GM12878 (cell line): ENCODE results near the gene RAB34. TPM values are rescaled to one million over a fixed set of nuclear protein-coding genes. Genes with fewer than 3 reads are reported as not detected.

ENCODE experiments used
- ATAC-seq: fragments of 200-7000 bp; cut with Tn5 transposase; 3 replicates; pipeline ENCODE4 v1.9.1; 2020; ENCODE audit warnings: mild to moderate bottlenecking, moderate library complexity
- BruUV-seq: library from RNA; stranded (reverse); fragments of 400-500 nt; replicated peaks from 2 replicates; lab custom pipeline; 2021; lab: Mats Ljungman, UMichigan
- CTCF ChIA-PET: fragments of 300-600 bp; sonication (Branson Sonifier 250); formaldehyde crosslinking; extraction: SDS; loops from one replicate; lab custom pipeline; 2021; ENCODE audit warnings: inconsistent platforms; lab: Yijun Ruan, JAX
- POLR2A ChIA-PET: fragments of 350-600 bp; formaldehyde crosslinking; extraction: SDS; loops from one replicate; lab custom pipeline; 2021; ENCODE audit warnings: inconsistent platforms; lab: Charles Lee
- RAD21 ChIA-PET: fragments of 300-600 bp; sonication (Branson Sonifier 250); formaldehyde crosslinking; loops from one replicate; lab custom pipeline; 2023; ENCODE audit warnings: antibody characterized with exemption; ENCODE audit not compliant: unreplicated experiment; lab: Charles Lee
- SMC1A ChIA-PET: fragments of 300-600 bp; sonication (Branson Sonifier 250); formaldehyde crosslinking; loops from one replicate; lab custom pipeline; 2023; ENCODE audit not compliant: unreplicated experiment, uncharacterized antibody; lab: Charles Lee
- DNase-seq: peaks from one replicate; pipeline ENCODE4 v3.0.0-alpha.2; 2011; ENCODE audit warnings: low read depth, low spot score
- FAIRE-seq: peaks from 3 replicates; lab custom pipeline; 2011; peaks lifted over from hg19 to GRCh38; lab: Jason Lieb, UNC
- H2AFZ ChIP-seq: 2 replicates; pipeline ENCODE4 v1.6.0; 2011; ENCODE audit warnings: low read depth, low read length, control low read depth; ENCODE audit not compliant: control insufficient read depth
- H3K27ac ChIP-seq: 2 replicates; pipeline ENCODE4 v1.5.1; 2011; ENCODE audit warnings: control low read depth; ENCODE audit not compliant: control insufficient read depth, insufficient read depth
- H3K27me3 ChIP-seq, 2 experiments: replicated peaks in 1 of 2; 2 replicates each; pipeline versions ENCODE4 v1.6.0 to v1.6.1; 2011; ENCODE audit warnings: low read length in 1 of 2; ENCODE audit not compliant: control insufficient read depth in 2 of 2, insufficient read depth in 2 of 2
- H3K36me3 ChIP-seq, 2 experiments: 2 replicates each; pipeline ENCODE4 v1.5.1; 2011; ENCODE audit warnings: low read length in 1 of 2; ENCODE audit not compliant: control insufficient read depth in 2 of 2, insufficient read depth in 2 of 2
- H3K4me1 ChIP-seq: 2 replicates; pipeline ENCODE4 v1.6.1; 2011; ENCODE audit warnings: mild to moderate bottlenecking, low read length, moderate library complexity, mixed read lengths; ENCODE audit not compliant: control insufficient read depth, insufficient read depth
- H3K4me2 ChIP-seq: 2 replicates; pipeline ENCODE4 v1.6.0; 2011; ENCODE audit warnings: control low read depth; ENCODE audit not compliant: control insufficient read depth, insufficient read depth
- H3K4me3 ChIP-seq: fragments of 200-600 bp; sonication (generic); 2 replicates; pipeline ENCODE4 v1.5.1; 2016
- H3K79me2 ChIP-seq: 2 replicates; pipeline ENCODE4 v1.6.0; 2011; ENCODE audit warnings: low read length; ENCODE audit not compliant: control insufficient read depth, insufficient read depth
- H3K9ac ChIP-seq: 2 replicates; pipeline ENCODE4 v1.8.0; 2011; ENCODE audit warnings: low read length, control low read depth, mixed read lengths; ENCODE audit not compliant: control insufficient read depth, insufficient read depth
- H3K9me3 ChIP-seq: replicated peaks from 3 replicates; pipeline ENCODE4 v1.5.1; 2011; ENCODE audit warnings: mild to moderate bottlenecking, low read length; ENCODE audit not compliant: control insufficient read depth, insufficient read depth
- H4K20me1 ChIP-seq: 2 replicates; pipeline ENCODE4 v1.6.0; 2011; ENCODE audit not compliant: control insufficient read depth, insufficient read depth
- HDAC2 ChIP-seq: fragments of 200-600 bp; sonication (generic); IDR thresholded peaks from 2 replicates; pipeline ENCODE4 v1.6.1; 2017
- MEF2A ChIP-seq: IDR thresholded peaks from 2 replicates; pipeline ENCODE4 v1.6.1; 2011; ENCODE audit warnings: low read depth, mild to moderate bottlenecking, low read length, moderate library complexity; ENCODE audit not compliant: insufficient read depth
- MYB ChIP-seq: fragments of 150-350 bp; IDR thresholded peaks from 2 replicates; pipeline ENCODE4 v1.6.1; 2014; ENCODE audit warnings: mild to moderate bottlenecking, low read depth, low read length, borderline replicate concordance
- POLR2AphosphoS2 ChIP-seq: IDR thresholded peaks from 2 replicates; pipeline ENCODE4 v1.6.1; 2011; ENCODE audit warnings: low read depth, mild to moderate bottlenecking, low read length, improper control_type of control experiment, moderate library complexity
- RUNX3 ChIP-seq: IDR thresholded peaks from 2 replicates; pipeline ENCODE4 v1.6.1; 2012; ENCODE audit warnings: low read length, inconsistent platforms
- TCF3 ChIP-seq: IDR thresholded peaks from 2 replicates; pipeline ENCODE4 v1.6.1; 2012; ENCODE audit warnings: low read depth, mild to moderate bottlenecking, low read length, borderline replicate concordance; ENCODE audit not compliant: insufficient read depth
- YY1 ChIP-seq: IDR thresholded peaks from 2 replicates; pipeline ENCODE4 v1.6.1; 2011; ENCODE audit warnings: low read depth, mild to moderate bottlenecking, low read length
- ZSCAN29 ChIP-seq: fragments of 450-650 bp; IDR thresholded peaks from 2 replicates; pipeline ENCODE4 v1.6.1; 2017; ENCODE audit warnings: mild to moderate bottlenecking, moderate library complexity
- ZZZ3 ChIP-seq: IDR thresholded peaks from 2 replicates; pipeline ENCODE4 v1.6.1; 2011; ENCODE audit warnings: low read depth; ENCODE audit not compliant: control insufficient read depth, insufficient read length
- WGBS: methylation state at CpG from one replicate; pipeline ENCODE4 v1.1.6; 2016; ENCODE audit warnings: low lambda C conversion rate; ENCODE audit not compliant: insufficient replicate concordance, insufficient coverage; ENCODE audit errors: missing lambda C conversion rate; 5-methylcytosine and 5-hydroxymethylcytosine counted together
- in situ Hi-C: fragments of 300-500 bp; cut with MboI; formaldehyde crosslinking; loops from 9 replicates; pipeline ENCODE4 v1.14.3; 2018; ENCODE audit warnings: mixed read lengths
- intact Hi-C: fragments of 100-400 bp; cut with micrococcal nuclease; formaldehyde crosslinking; loops from one replicate; pipeline ENCODE4 v1.14.2; 2022; ENCODE audit not compliant: unreplicated experiment
- polyA plus RNA-seq, 11 experiments: library from polyadenylated mRNA; depleted of rRNA in 4 of 11; unstranded in 6 of 11; stranded (reverse) in 5 of 11; fragments of >200 nt; fragmentation: Nextera tagmentation in 4 of 11; fragmentation: Illumina TruSeq in 1 of 11; extraction: Ambion mirVana in 4 of 11; extraction: Trizol in 1 of 11; gene quantifications; 1 replicate in 1 of 11; 2 replicates in 10 of 11; pipeline versions ENCODE4 v1.2.1 to v1.2.3, GENCODE V29; 2011 to 2016; ENCODE audit warnings: inconsistent platforms in 2 of 11, missing spikeins in 2 of 11, low read depth in 1 of 11
- total RNA-seq, 4 experiments: library from RNA; depleted of rRNA in 3 of 4; stranded (reverse); fragments of >200 nt in 3 of 4; fragmentation: Illumina TruSeq in 1 of 4; extraction: Trizol in 1 of 4; gene quantifications; 2 replicates each; pipeline versions ENCODE4 v1.2.1 to v1.2.3, GENCODE V29; 2013 to 2021
- TF ChIP-seq, protein P1 (sequence below): fragments of 150-350 bp; IDR thresholded peaks from 2 replicates; pipeline ENCODE4 v1.6.1; 2014; ENCODE audit warnings: mild to moderate bottlenecking, low read depth, low read length
- TF ChIP-seq, protein P2 (sequence below): fragments of 450-650 bp; IDR thresholded peaks from 2 replicates; pipeline ENCODE4 v1.6.1; 2014; ENCODE audit warnings: mild to moderate bottlenecking
- TF ChIP-seq, protein P3 (sequence below): IDR thresholded peaks from 2 replicates; pipeline ENCODE4 v1.6.1; 2011; ENCODE audit warnings: mild to moderate bottlenecking, low read depth, low read length, moderate library complexity; ENCODE audit not compliant: insufficient replicate concordance
- TF ChIP-seq, protein P4 (sequence below): fragments of 450-650 bp; formaldehyde crosslinking; IDR thresholded peaks from 2 replicates; pipeline ENCODE4 v1.5.0; 2022; ENCODE audit warnings: mild to moderate bottlenecking, missing genetic modification characterization

Gene RAB34
- total and polyA plus RNA-seq, 10 of the 15 experiments (the other 5 are each of a cell fraction or from before 2014, with no cell fraction given): 0.37 to 46.4 (median 32.8) TPM

DNA sequence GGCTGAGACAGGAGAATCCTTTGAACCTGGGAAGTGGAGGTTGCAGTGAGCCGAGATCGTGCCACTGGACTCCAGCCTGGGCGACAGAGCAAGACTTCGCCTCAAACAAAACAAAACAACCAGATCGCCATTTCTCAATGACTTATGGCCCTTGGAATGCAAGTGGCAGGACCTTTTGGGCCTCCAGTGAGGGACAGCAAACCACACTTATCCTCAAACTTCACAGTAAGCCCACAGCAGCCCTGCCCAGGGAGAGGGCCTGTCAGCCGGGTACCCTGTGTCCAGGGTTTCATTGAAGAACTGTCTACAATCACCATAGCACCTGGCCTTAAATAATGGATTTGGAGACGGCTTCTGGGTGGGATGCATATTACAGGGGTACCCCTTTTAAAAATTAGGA, 37.8 kb upstream of the RAB34 start:
- Histone ChIP-seq H3K4me1 (no peaks in the 10 kb centered on the region), H3K4me2 (no peak overlapping the region), H3K27ac (no peak overlapping the region), H2AFZ (no peak overlapping the region), H3K9ac (no peak overlapping the region), H3K79me2 (peaks cover 6% of the 10 kb centered on the region), H3K4me3 (no peak overlapping the region), H3K36me3 (peaks cover 14 to 18% of the 10 kb centered on the region in 2 experiments), H4K20me1 (peaks cover 2% of the 10 kb centered on the region; the same call in 1 of the 2 replicates), H3K9me3 (no peaks in the 10 kb centered on the region), H3K27me3 (no peaks in the 10 kb centered on the region)
- 98% methylated on average over 7 of the region's 7 CpGs for WGBS
- FAIRE-seq: no peak
- ChIA-PET CTCF (no interaction called here), SMC1A (no interaction called here), RAD21 (no interaction called here), POLR2A (interaction anchor here (1.7 kb wide), 1 partner anchor 11 kb away, joined by 4 read pairs; no protein-coding TSS in a partner anchor)
- no TSS peak for BruUV-seq
- DNase-seq: no peak
- no peak for ATAC-seq
- intact Hi-C loops: no loop called here
- in situ Hi-C loops: no loop called here
- TF ChIP-seq, protein P1, sequence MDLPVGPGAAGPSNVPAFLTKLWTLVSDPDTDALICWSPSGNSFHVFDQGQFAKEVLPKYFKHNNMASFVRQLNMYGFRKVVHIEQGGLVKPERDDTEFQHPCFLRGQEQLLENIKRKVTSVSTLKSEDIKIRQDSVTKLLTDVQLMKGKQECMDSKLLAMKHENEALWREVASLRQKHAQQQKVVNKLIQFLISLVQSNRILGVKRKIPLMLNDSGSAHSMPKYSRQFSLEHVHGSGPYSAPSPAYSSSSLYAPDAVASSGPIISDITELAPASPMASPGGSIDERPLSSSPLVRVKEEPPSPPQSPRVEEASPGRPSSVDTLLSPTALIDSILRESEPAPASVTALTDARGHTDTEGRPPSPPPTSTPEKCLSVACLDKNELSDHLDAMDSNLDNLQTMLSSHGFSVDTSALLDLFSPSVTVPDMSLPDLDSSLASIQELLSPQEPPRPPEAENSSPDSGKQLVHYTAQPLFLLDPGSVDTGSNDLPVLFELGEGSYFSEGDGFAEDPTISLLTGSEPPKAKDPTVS: no peak
- no peak for TF ChIP-seq RUNX3
- TF ChIP-seq, protein P2, sequence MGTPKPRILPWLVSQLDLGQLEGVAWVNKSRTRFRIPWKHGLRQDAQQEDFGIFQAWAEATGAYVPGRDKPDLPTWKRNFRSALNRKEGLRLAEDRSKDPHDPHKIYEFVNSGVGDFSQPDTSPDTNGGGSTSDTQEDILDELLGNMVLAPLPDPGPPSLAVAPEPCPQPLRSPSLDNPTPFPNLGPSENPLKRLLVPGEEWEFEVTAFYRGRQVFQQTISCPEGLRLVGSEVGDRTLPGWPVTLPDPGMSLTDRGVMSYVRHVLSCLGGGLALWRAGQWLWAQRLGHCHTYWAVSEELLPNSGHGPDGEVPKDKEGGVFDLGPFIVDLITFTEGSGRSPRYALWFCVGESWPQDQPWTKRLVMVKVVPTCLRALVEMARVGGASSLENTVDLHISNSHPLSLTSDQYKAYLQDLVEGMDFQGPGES: no peak
- no peak for TF ChIP-seq HDAC2
- TF ChIP-seq MYB: no peak
- TF ChIP-seq, protein P3, sequence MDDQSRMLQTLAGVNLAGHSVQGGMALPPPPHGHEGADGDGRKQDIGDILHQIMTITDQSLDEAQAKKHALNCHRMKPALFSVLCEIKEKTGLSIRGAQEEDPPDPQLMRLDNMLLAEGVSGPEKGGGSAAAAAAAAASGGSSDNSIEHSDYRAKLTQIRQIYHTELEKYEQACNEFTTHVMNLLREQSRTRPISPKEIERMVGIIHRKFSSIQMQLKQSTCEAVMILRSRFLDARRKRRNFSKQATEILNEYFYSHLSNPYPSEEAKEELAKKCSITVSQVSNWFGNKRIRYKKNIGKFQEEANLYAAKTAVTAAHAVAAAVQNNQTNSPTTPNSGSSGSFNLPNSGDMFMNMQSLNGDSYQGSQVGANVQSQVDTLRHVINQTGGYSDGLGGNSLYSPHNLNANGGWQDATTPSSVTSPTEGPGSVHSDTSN: no peak
- TF ChIP-seq MEF2A: no peak
- no peak for TF ChIP-seq POLR2AphosphoS2
- TF ChIP-seq, protein P4, sequence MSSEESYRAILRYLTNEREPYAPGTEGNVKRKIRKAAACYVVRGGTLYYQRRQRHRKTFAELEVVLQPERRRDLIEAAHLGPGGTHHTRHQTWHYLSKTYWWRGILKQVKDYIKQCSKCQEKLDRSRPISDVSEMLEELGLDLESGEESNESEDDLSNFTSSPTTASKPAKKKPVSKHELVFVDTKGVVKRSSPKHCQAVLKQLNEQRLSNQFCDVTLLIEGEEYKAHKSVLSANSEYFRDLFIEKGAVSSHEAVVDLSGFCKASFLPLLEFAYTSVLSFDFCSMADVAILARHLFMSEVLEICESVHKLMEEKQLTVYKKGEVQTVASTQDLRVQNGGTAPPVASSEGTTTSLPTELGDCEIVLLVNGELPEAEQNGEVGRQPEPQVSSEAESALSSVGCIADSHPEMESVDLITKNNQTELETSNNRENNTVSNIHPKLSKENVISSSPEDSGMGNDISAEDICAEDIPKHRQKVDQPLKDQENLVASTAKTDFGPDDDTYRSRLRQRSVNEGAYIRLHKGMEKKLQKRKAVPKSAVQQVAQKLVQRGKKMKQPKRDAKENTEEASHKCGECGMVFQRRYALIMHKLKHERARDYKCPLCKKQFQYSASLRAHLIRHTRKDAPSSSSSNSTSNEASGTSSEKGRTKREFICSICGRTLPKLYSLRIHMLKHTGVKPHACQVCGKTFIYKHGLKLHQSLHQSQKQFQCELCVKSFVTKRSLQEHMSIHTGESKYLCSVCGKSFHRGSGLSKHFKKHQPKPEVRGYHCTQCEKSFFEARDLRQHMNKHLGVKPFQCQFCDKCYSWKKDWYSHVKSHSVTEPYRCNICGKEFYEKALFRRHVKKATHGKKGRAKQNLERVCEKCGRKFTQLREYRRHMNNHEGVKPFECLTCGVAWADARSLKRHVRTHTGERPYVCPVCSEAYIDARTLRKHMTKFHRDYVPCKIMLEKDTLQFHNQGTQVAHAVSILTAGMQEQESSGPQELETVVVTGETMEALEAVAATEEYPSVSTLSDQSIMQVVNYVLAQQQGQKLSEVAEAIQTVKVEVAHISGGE (CRISPR knock-in tag): no peak
- TF ChIP-seq YY1: no peak
- no peak for TF ChIP-seq TCF3
- TF ChIP-seq ZSCAN29: no peak
- no peak for TF ChIP-seq ZZZ3
